IMR-90 (cell line): ENCODE results near the gene DYRK3. TPM values are rescaled to one million over a fixed set of nuclear protein-coding genes. Genes with fewer than 3 reads are reported as not detected.

Experiments
- RCOR1 ChIP-seq: IDR thresholded peaks from 2 replicates; pipeline ENCODE4 v1.6.1; 2012; ENCODE audit warnings: mild to moderate bottlenecking, low read length, improper control_type of control experiment; ENCODE audit not compliant: insufficient replicate concordance
- USF2 ChIP-seq: fragments of 150-350 bp; IDR thresholded peaks from 2 replicates; pipeline ENCODE4 v1.6.1; 2017; ENCODE audit warnings: mild to moderate bottlenecking, antibody characterized with exemption, low read length, low read depth
- polyA plus RNA-seq, 3 experiments: library from polyadenylated mRNA; depleted of rRNA; stranded (reverse); fragments of >200 nt; gene quantifications; 2 replicates each; pipeline ENCODE4 v1.2.3, GENCODE V29; 2012; ENCODE audit warnings: low replicate concordance in 1 of 3
- total RNA-seq: library from RNA; depleted of rRNA; stranded (reverse); fragments of >200 nt; gene quantifications from 2 replicates; pipeline ENCODE4 v1.2.3, GENCODE V29; 2012; rRNA removed

Gene DYRK3
- total and polyA plus RNA-seq, 2 of the 4 experiments (the other 2 are of a cell fraction): 5.5 to 22.0 TPM

GRCh38 chr1:206698011-206698410, 62.7 kb downstream of the DYRK3 start (continued):
- no peak for TF ChIP-seq USF2
- TF ChIP-seq RCOR1: no peak

Other genes starting within 250 kb of the DYRK3 start
- 21.4 and 24.0 TPM in 2 replicates for gene IKBKE, start 165.1 kb upstream of the DYRK3 start, total RNA-seq
- 20.3 and 21.0 TPM in 2 replicates for gene IKBKE, start 165.1 kb upstream of the DYRK3 start, polyA plus RNA-seq (2012; rRNA removed)
- gene RASSF5, start 128.0 kb upstream of the DYRK3 start, total RNA-seq: 0.18 and 0.56 TPM in 2 replicates
- 1.1 TPM in 2 replicates for gene RASSF5, start 128.0 kb upstream of the DYRK3 start, polyA plus RNA-seq (2012; rRNA removed)
- 51.7 and 69.4 TPM in 2 replicates for gene EIF2D, start 23.1 kb upstream of the DYRK3 start, total RNA-seq
- 58.7 and 64.3 TPM in 2 replicates for gene EIF2D, start 23.1 kb upstream of the DYRK3 start, polyA plus RNA-seq (2012; rRNA removed)
- gene MAPKAPK2, start 49.4 kb downstream of the DYRK3 start, total RNA-seq: 50.8 and 56.5 TPM in 2 replicates
- gene MAPKAPK2, start 49.4 kb downstream of the DYRK3 start, polyA plus RNA-seq (2012; rRNA removed): 60.7 and 66.4 TPM in 2 replicates
- gene IL19, start 135.2 kb downstream of the DYRK3 start, total RNA-seq: not detected in 2 replicates
- gene IL19, start 135.2 kb downstream of the DYRK3 start, polyA plus RNA-seq (2012; rRNA removed): not detected in 2 replicates
- not detected in 2 replicates for gene IL10, start 137.0 kb downstream of the DYRK3 start, total RNA-seq
- gene IL10, start 137.0 kb downstream of the DYRK3 start, polyA plus RNA-seq (2012; rRNA removed): not detected in 2 replicates
- not detected in 2 replicates for gene IL20, start 230.1 kb downstream of the DYRK3 start, total RNA-seq
- gene IL20, start 230.1 kb downstream of the DYRK3 start, polyA plus RNA-seq (2012; rRNA removed): not detected in 2 replicates